ENCODE results near the gene SLC37A1.

The SLC37A1 gene

DNA sequence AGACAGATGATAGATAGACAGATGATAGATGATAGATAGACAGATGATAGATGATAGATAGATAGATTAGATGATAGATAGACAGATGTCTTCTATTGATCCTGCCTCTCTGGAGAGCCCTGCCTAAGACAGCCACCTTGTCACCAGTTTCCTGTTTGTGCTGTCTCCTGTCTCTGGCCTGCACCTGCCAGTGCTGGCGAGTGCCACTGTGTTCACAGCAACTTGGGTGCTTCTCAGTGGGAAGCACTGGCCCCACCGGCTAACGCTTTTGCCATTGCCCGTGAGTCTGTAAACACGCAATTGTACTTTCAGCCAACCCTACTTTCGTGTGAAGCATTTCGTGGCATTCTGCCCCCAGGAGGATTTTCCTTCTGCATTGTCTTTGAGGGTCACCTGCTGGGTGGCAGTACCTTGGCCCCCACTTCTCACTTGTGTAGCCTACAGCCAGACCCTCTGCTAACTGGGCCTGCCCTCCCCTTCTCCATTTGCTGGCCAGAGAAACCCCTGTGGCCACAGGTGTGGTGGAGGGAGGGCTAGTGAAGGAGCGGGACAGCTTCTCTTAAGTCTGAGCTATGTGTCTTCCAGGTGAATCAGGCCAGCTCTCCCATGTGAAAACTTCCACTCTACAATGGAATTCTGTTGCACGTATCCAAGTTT lies 116.4 kb downstream of the SLC37A1 start:
- no peak for DNase-seq

GRCh38 chr21:42630626-42631025 lies 117.0 kb downstream of the SLC37A1 start:
- no peak for DNase-seq
- in situ Hi-C loops (cut with HindIII; ENCODE audit: low pct_ligation_motif_present, low pct_unique_long_range_greater_than_20kb, low sequenced_read_pairs), result no loop called here

More for the DNA sequence above, 116.4 kb downstream of the SLC37A1 start:
- in situ Hi-C loops (cut with HindIII; ENCODE audit: low pct_ligation_motif_present, low pct_unique_long_range_greater_than_20kb, low sequenced_read_pairs), result no loop called here

Measured in ACHN (cell line).